Erythroblast (primary cell): ENCODE results near the gene CEP126.

Experiments
- GATA1 ChIP-seq: IDR thresholded peaks from 2 replicates; pipeline ENCODE4 v1.6.1; 2011; ENCODE audit warnings: low read depth, mild to moderate bottlenecking, control low read depth, low read length, moderate library complexity
- POLR2A ChIP-seq: IDR thresholded peaks from 2 replicates; pipeline ENCODE4 v1.6.1; 2011; ENCODE audit warnings: mild to moderate bottlenecking, low read length

DNA sequence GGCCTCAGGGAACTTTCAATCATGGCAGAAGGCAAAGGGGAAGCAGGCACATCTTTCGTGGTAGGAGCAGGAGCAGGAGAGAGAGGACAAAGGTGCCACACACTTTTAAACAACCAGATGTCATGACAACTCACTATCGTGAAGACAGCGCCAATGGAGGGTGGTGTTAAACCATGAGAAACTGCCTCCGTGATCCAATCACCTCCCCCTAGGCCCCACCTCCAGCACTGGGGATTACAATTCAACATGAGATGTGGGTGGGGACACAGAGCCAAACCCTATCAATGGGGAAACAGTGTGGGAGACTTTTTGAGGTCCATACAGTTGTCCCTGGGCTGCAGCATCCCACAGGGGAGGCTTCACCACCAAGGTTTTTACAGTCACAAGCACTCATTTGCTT, 90.5 kb downstream of the CEP126 start:
- TF ChIP-seq POLR2A = no peak
- no peak for TF ChIP-seq GATA1
